Measurements from ENCODE around the gene NTM.

- TF ChIP-seq CTCF (IDR thresholded peaks at IDR 0.05) (no peak), ZFX (IDR thresholded peaks at IDR 0.05; ENCODE audit: borderline replicate concordance) (no peak)
These were observed 213.5 kb downstream of the NTM start for GRCh38 chr11:131583938-131584337.
